IMR-90 (cell line): ENCODE measurements around the gene DAZL.

Source experiments
- CHD1 ChIP-seq: IDR thresholded peaks from 2 replicates; pipeline ENCODE4 v1.6.1; 2012; ENCODE audit warnings: low read depth, low read length, improper control_type of control experiment
- RAD21 ChIP-seq: IDR thresholded peaks from 2 replicates; pipeline ENCODE4 v1.6.1; 2012; ENCODE audit warnings: low read length, improper control_type of control experiment

DNA sequence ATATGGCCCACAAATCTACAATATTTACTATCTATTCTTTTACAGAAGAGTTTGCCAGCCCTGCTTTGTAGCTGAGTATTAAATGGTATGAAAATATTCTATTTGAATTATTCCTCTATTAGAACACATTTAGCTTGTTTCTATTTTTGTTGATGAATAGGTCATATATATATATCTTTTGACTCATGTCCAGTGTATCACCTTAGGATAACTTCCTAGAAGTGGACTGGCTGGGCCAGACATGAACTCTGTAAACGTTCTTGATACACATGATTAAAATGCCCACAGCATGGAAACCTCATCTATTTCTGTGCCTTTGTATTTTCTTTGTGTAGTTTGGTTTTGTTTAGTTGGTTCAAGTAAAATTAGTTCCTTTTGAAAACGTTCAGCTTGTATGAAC lies 37.1 kb downstream of the DAZL start:
- no peak for TF ChIP-seq RAD21
- no peak for TF ChIP-seq CHD1
